Ovary (tissue), 3 donors: ENCODE results near the gene ARIH1.
"Not testable (repeated sequence)": the region's sequence is repeated elsewhere in the genome, so short reads cannot be mapped to it uniquely, and the experiment has no call there.

Source experiments
- EP300 ChIP-seq: sonication (generic); formaldehyde crosslinking; IDR thresholded peaks from one replicate; pipeline ENCODE4 v1.6.1; 2017; ENCODE audit warnings: antibody characterized with exemption
- POLR2A ChIP-seq: fragments of 450-650 bp; IDR thresholded peaks from one replicate; pipeline ENCODE4 v1.6.1; 2017; ENCODE audit warnings: antibody characterized with exemption, mild to moderate bottlenecking, moderate library complexity
- TF ChIP-seq, protein P1 (sequence below), 3 donors: fragments of 450-650 bp in 2 of 3; fragments of 200-600 bp in 1 of 3; IDR thresholded peaks; one replicate each; pipeline versions ENCODE4 v1.5.1 to v1.8.0; 2016 to 2022; ENCODE audit warnings: antibody characterized with exemption in 3 of 3, mild to moderate bottlenecking in 1 of 3
- donor health status: DM: no; HTN: no; CAD: no.

DNA sequence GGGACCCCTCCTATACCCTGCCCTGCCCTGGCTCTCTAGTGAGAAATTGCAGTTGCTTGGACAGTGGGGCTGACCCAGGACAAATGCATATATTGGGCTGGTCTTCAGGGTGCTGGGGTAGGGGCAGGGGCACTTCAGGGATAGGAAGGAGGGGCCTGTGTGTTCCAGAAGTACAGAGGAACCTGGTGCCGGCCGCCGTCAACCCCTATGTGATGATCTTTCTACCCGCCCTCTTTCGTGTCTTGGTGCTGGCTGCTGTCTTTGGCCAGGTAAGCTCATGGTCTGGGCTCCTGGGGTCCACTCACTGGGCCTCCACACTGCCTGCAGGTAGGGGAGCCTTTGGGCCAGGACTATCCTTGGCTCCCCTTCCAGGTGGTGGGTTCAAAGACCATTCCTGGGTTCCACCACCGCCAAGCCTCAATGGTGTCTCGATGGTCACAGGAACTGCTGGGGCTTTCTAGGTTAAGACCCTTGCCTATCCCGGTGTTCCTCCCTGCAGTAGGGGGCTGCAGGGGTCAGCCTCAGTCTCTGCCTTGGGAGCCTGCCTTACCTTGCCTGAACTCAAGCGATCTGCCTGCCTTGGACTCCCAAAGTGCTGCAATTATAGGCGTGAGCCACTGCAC, 174.6 kb downstream of the ARIH1 start:
- TF ChIP-seq, protein P1, sequence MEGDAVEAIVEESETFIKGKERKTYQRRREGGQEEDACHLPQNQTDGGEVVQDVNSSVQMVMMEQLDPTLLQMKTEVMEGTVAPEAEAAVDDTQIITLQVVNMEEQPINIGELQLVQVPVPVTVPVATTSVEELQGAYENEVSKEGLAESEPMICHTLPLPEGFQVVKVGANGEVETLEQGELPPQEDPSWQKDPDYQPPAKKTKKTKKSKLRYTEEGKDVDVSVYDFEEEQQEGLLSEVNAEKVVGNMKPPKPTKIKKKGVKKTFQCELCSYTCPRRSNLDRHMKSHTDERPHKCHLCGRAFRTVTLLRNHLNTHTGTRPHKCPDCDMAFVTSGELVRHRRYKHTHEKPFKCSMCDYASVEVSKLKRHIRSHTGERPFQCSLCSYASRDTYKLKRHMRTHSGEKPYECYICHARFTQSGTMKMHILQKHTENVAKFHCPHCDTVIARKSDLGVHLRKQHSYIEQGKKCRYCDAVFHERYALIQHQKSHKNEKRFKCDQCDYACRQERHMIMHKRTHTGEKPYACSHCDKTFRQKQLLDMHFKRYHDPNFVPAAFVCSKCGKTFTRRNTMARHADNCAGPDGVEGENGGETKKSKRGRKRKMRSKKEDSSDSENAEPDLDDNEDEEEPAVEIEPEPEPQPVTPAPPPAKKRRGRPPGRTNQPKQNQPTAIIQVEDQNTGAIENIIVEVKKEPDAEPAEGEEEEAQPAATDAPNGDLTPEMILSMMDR (IDR thresholded peaks at IDR 0.05) = not testable (repeated sequence)
- not testable (repeated sequence) for TF ChIP-seq EP300, POLR2A
